ENCODE results near the gene BCORL1. TPM values are rescaled to one million over a fixed set of nuclear protein-coding genes. Genes with fewer than 3 reads are reported as not detected.

The BCORL1 gene
- total RNA-seq, 1 donor from 2014 or later, result 22.3 TPM

DNA sequence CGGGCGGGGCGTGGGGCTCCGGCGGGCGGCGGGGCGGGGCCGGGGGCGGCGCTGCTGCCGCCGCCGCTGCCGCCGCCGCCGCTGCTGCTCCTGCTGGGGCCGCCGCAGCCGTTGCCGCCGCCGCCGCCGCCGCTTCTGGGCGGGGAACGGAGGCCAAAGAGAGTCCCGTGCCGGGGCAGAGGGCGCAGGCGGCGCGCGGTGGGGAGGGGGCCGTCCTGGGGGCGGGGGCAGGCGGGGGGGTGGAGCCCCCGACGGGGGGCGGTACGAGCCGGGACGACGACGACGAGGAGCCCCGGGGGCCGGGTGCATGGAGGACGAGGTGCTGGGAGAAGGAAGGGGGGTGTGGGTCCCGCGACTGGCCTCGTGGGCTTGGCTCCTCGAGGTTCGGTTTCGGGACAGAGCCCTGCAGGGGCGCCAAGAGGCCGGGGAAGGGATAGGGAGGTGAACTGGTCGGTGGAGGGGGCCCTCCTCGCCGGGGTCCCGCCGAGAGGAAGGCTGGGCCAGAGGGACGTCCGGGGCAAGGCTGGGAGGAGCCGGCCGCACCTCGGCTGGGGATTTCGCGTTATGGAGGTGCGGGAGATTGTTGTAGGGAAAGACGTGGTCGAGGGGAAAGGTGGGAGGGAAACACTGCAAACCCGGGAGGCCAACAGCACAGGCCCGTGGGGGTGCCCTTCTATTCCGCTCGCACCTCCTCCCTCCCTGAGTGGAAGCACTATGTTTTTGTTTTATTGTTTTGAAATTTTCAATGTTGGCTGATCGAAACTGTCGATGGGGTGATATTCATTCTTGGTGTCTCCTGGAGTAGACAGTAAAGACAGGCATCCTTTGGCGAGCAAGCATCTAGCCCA, 1.9 kb downstream of the BCORL1 start:
- H3K36me3 Mint-ChIP-seq (ENCODE audit: low read depth, unreplicated experiment), result no peaks in the 10 kb centered on the region
- H2AFZ ChIP-seq (ENCODE audit: low read depth, low read length), result peak overlapping the region; percentile 71
- H4K20me1 ChIP-seq (ENCODE audit: insufficient read depth, low read length), result peaks cover 8% of the 10 kb centered on the region
- TF ChIP-seq, protein P1, sequence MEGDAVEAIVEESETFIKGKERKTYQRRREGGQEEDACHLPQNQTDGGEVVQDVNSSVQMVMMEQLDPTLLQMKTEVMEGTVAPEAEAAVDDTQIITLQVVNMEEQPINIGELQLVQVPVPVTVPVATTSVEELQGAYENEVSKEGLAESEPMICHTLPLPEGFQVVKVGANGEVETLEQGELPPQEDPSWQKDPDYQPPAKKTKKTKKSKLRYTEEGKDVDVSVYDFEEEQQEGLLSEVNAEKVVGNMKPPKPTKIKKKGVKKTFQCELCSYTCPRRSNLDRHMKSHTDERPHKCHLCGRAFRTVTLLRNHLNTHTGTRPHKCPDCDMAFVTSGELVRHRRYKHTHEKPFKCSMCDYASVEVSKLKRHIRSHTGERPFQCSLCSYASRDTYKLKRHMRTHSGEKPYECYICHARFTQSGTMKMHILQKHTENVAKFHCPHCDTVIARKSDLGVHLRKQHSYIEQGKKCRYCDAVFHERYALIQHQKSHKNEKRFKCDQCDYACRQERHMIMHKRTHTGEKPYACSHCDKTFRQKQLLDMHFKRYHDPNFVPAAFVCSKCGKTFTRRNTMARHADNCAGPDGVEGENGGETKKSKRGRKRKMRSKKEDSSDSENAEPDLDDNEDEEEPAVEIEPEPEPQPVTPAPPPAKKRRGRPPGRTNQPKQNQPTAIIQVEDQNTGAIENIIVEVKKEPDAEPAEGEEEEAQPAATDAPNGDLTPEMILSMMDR (IDR thresholded peaks at IDR 0.05; ENCODE audit: insufficient read depth, low read depth, low read length), result no peak
- TF ChIP-seq EZH2 (IDR thresholded peaks at IDR 0.05; ENCODE audit: insufficient read depth, low read length), result no peak
- H3K27me3 ChIP-seq (ENCODE audit: insufficient read depth, low read length), result no peaks in the 10 kb centered on the region
- H3K27me3 Mint-ChIP-seq (ENCODE audit: low read depth, unreplicated experiment), result no peaks in the 10 kb centered on the region
- H3K4me1 ChIP-seq (ENCODE audit: insufficient read depth, low read length), result peaks cover 5% of the 10 kb centered on the region
- peak overlapping the region; percentile 52 for H3K9ac ChIP-seq (ENCODE audit: low read length)
- peak overlapping the region; percentile 55 for H3K4me3 ChIP-seq (ENCODE audit: insufficient read depth, low read depth, low read length)
- H3K9me3 ChIP-seq (ENCODE audit: insufficient read depth, low read depth, low read length), result no peaks in the 10 kb centered on the region
- no peaks in the 10 kb centered on the region for H3K79me2 ChIP-seq (ENCODE audit: insufficient read depth, low read length)
- H3K4me3 Mint-ChIP-seq (ENCODE audit: unreplicated experiment), result peak overlapping the region; percentile 83
- no peak overlapping the region for H3K27ac ChIP-seq (ENCODE audit: low read depth, low read length)
- H3K4me2 ChIP-seq (ENCODE audit: low read length), result peak overlapping the region; percentile 83
- no peaks in the 10 kb centered on the region for H3K36me3 ChIP-seq (ENCODE audit: insufficient read depth, low read length)
- no peak for DNase-seq (ENCODE audit: low read depth)
- peaks cover 3% of the 10 kb centered on the region for H3K4me1 Mint-ChIP-seq (ENCODE audit: low read depth, unreplicated experiment)
- no peak overlapping the region for H3K27ac Mint-ChIP-seq (ENCODE audit: unreplicated experiment)
- FAIRE-seq, result no peak
- H3K9me3 Mint-ChIP-seq (ENCODE audit: unreplicated experiment), result no peaks in the 10 kb centered on the region

GRCh38 chrX:129987871-129988270, 5.4 kb downstream of the BCORL1 start:
- H3K4me2 ChIP-seq (ENCODE audit: low read length), result no peak overlapping the region
- H3K36me3 ChIP-seq (ENCODE audit: insufficient read depth, low read length), result no peaks in the 10 kb centered on the region
- H3K9me3 ChIP-seq (ENCODE audit: insufficient read depth, low read depth, low read length), result no peaks in the 10 kb centered on the region
- TF ChIP-seq EZH2 (IDR thresholded peaks at IDR 0.05; ENCODE audit: insufficient read depth, low read length), result no peak
- TF ChIP-seq, protein P1 (IDR thresholded peaks at IDR 0.05; ENCODE audit: insufficient read depth, low read depth, low read length), result no peak
- H3K4me1 ChIP-seq (ENCODE audit: insufficient read depth, low read length), result no peaks in the 10 kb centered on the region
- H3K27me3 ChIP-seq (ENCODE audit: insufficient read depth, low read length), result no peaks in the 10 kb centered on the region
- peaks cover 3% of the 10 kb centered on the region for H3K4me1 Mint-ChIP-seq (ENCODE audit: low read depth, unreplicated experiment)
- no peak overlapping the region for H3K4me3 Mint-ChIP-seq (ENCODE audit: unreplicated experiment)
- no peak overlapping the region for H3K9ac ChIP-seq (ENCODE audit: low read length)
- no peaks in the 10 kb centered on the region for H3K79me2 ChIP-seq (ENCODE audit: insufficient read depth, low read length)
- H3K9me3 Mint-ChIP-seq (ENCODE audit: unreplicated experiment), result no peaks in the 10 kb centered on the region
- FAIRE-seq, result no peak
- H3K36me3 Mint-ChIP-seq (ENCODE audit: low read depth, unreplicated experiment), result no peaks in the 10 kb centered on the region
- no peak overlapping the region for H3K27ac ChIP-seq (ENCODE audit: low read depth, low read length)
- H3K4me3 ChIP-seq (ENCODE audit: insufficient read depth, low read depth, low read length), result no peak overlapping the region
- no peak overlapping the region for H2AFZ ChIP-seq (ENCODE audit: low read depth, low read length)
- peaks cover 8% of the 10 kb centered on the region for H4K20me1 ChIP-seq (ENCODE audit: insufficient read depth, low read length)
- no peaks in the 10 kb centered on the region for H3K27me3 Mint-ChIP-seq (ENCODE audit: low read depth, unreplicated experiment)
- H3K27ac Mint-ChIP-seq (ENCODE audit: unreplicated experiment), result no peak overlapping the region
- no peak for DNase-seq (ENCODE audit: low read depth)

DNA sequence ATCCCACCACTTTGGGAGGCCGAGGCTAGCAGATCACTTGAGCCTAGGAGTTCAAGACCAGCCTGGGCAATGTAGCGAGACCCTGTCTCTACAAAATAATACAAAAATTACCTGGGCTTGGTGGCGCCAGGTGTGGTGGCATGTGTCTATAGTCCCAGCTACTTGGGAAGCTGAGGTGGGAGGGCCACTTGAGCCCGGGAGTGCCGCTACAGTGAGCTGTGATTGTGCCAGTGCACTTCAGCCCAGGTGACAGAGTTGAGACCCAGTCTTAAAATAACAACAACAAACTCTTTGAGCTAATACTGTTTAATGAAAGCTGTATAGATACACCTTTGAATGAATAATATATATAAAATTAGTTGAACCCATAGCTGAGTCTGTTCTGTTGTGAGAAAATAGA, 9.7 kb downstream of the BCORL1 start:
- peaks cover 3% of the 10 kb centered on the region for H4K20me1 ChIP-seq (ENCODE audit: insufficient read depth, low read length)
- H3K27ac ChIP-seq (ENCODE audit: low read depth, low read length), result no peak overlapping the region
- Mint-ChIP-seq H3K4me1 (ENCODE audit: low read depth, unreplicated experiment) (no peaks in the 10 kb centered on the region), H3K9me3 (ENCODE audit: unreplicated experiment) (no peaks in the 10 kb centered on the region), H3K4me3 (ENCODE audit: unreplicated experiment) (no peak overlapping the region), H3K27me3 (ENCODE audit: low read depth, unreplicated experiment) (no peaks in the 10 kb centered on the region), H3K27ac (ENCODE audit: unreplicated experiment) (no peak overlapping the region), H3K36me3 (ENCODE audit: low read depth, unreplicated experiment) (peaks cover 2% of the 10 kb centered on the region)
- TF ChIP-seq EZH2 (IDR thresholded peaks at IDR 0.05; ENCODE audit: insufficient read depth, low read length), result no peak
- TF ChIP-seq, protein P1 (IDR thresholded peaks at IDR 0.05; ENCODE audit: insufficient read depth, low read depth, low read length), result no peak
- H2AFZ ChIP-seq (ENCODE audit: low read depth, low read length), result no peak overlapping the region
- H3K9me3 ChIP-seq (ENCODE audit: insufficient read depth, low read depth, low read length), result no peaks in the 10 kb centered on the region
- DNase-seq (ENCODE audit: low read depth), result no peak
- H3K27me3 ChIP-seq (ENCODE audit: insufficient read depth, low read length), result no peaks in the 10 kb centered on the region
- H3K4me3 ChIP-seq (ENCODE audit: insufficient read depth, low read depth, low read length), result no peak overlapping the region
- FAIRE-seq, result no peak
- H3K9ac ChIP-seq (ENCODE audit: low read length), result no peak overlapping the region
- no peak overlapping the region for H3K4me2 ChIP-seq (ENCODE audit: low read length)
- no peaks in the 10 kb centered on the region for H3K79me2 ChIP-seq (ENCODE audit: insufficient read depth, low read length)
- no peaks in the 10 kb centered on the region for H3K36me3 ChIP-seq (ENCODE audit: insufficient read depth, low read length)
- H3K4me1 ChIP-seq (ENCODE audit: insufficient read depth, low read length), result no peaks in the 10 kb centered on the region

Data from astrocyte (in vitro differentiated cells and primary cell).